Amniotic stem cell (primary cell): Measurements from ENCODE around the gene DPYSL5.
A peak's percentile ranks its signal among the peaks of the same experiment; 100 is the strongest.

Source experiments
- DNase-seq: peaks from one replicate; lab custom pipeline; 2025; lab: John Stamatoyannopoulos, UW

The DPYSL5 gene

DNA sequence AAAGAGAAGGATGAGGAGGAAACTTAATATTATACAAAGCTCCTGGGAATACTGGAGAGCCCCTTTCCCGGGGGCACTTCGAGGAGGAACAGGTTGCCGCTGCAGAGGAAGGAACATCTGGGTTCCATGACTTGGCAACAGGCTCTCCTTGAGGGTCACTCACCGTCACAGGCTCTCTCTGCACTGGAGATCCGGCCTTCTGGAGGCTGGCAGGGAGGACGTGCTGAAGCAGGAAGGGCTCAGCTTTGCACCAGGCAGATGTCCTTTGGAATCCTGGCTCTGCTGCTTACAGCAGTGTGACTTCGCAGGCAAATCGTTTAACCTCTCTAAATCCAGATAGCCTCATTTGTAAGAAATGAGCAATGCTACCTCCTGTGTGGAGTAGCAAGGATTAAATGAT, 2.9 kb upstream of the DPYSL5 start:
- no peak for DNase-seq

DNA sequence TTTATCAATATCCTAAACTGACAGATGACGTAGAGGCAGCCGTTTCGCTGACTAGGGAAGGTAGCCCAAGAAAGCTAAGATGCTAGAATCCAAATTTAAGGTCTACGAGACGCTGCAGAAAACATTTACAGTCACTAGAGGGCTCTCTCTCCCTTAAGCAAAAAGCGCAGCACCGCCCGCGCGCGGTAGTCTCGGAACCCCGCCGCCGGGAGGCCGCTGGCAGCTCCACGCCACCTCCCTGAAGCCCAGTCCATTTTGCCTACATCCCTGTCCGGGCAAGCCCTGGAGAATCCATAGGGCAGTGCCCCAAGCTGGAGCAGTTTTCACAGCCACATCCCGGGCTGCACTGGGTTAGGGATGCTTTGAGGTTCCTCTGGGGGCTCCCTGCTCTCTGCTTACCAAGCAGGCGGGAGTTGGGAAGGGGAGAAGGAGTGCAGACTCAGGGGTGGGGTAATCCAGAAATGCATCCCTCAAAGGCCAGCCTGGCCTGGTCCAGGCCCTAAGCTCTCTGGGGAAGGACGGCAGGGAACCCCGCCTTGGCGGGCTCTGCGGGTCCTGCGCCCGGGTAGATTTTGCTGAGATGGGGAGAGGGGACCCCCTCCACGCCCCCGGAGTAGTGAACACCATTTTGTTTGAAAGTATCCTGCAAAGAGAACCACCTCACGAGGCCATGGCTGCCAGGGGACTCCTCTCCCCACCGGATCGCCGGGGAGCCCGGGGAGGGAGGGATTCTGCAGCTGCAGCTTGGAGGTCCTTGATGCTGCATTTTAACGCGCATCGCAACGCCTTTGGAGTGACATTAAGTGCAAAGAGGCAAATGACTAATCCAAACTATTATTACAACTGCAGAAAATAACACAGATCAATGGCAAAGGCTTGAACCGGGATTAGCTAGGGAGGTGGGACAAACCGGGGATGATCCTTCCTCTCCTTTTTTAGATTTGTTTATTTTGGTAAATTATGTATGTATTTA, 1.3 kb upstream of the DPYSL5 start:
- DNase-seq, result peak; percentile 66

DNA sequence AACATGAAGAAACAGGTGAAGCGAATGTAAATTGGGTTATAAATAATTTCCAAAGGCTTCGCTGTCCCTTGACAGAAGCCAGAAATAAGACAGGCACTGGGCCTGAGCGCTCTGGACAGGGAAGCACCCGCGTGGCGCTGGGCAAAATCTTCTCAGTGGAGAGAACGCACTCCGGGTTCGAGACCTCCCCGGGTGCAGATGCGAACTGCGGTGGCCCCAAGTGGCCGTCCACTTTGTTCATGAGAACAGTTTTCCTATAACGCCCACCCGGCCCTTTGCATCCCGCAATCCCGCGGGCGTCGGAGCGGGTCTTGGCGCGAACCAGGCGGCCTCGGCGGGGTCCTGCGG, 651 bp upstream of the DPYSL5 start:
- no peak for DNase-seq

DNA sequence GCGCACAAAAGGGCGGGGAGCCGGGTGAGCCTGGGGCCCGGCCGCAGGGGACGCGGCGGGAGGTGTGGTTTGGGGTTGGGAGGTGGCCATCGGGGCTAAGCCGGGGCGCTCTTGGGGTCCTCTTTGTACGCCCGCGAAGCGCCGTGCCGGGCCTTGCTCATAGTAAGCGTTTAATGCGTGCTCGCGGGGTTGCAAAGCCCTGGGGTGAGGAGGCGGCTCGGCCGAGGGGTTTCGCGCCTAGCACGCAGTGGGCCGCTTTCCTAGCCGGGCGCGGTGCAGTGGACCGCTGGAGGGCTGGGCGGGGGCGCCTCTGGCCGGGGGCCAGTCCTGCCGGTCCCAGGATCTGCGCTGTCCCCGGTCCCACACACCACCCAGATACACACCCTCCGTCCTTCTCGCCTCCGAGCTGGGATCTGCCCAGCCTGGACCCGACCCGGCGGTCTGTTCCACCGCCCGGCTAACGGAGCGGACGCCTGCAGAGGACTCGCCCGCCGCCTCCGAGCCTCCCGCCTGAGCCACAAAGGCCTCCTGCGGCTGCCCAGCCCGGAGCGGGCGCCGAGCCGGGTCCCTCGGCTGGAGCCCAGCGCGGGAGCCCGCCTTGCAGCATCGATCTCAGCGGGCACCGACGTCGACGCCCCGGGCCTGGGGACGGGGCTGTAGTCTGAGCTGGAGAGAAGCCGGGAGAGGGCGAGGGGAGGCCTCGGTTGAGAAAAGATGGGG, 564 bp downstream of the DPYSL5 start:
- no peak for DNase-seq

DNA sequence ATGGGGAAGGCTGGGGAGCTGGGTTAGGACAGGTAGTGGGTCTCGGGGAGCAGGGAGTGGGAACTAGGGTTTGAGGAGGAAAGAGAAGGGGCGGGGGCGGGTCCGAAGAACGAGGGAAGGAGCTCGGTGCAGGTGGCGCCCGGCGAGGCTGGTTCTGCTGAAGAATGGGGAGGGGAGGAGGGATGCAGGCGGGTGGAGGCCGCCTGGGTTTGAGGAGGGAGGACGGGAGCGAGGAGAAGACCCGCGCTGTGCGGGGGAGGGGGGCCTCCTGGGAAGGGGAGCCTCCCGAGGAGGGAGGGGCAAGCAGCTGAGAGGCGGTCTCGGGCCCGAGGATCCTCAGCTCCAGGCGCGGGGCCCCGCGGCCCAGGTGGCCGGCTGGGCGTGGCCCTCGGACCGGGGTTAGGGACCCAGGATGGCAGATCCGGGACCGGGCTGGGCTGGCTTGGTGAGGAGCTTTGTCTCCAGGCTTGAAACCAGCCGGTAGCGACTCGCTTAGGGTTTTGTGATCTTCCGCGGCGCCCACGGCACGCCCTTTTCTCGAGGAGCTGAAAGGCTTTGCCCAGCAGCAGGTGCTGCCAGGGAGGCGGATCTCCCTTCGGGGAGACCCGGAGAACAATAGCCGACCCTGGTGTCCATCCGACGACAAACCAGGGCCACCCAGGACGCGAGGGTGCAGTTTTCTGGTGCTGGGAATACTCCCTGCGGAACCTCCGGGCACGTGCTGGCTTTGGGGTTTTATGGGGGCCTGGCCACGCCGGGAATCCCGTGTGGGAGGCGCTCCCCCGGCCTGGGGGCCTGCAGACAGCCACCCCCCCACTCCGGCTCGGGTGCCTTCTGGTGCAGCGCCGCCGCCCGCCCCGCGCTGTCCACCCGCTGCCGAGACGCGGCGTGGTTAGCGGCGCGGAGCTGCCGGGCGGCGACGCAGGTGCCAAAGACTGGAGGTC, 1.4 kb downstream of the DPYSL5 start:
- no peak for DNase-seq

DNA sequence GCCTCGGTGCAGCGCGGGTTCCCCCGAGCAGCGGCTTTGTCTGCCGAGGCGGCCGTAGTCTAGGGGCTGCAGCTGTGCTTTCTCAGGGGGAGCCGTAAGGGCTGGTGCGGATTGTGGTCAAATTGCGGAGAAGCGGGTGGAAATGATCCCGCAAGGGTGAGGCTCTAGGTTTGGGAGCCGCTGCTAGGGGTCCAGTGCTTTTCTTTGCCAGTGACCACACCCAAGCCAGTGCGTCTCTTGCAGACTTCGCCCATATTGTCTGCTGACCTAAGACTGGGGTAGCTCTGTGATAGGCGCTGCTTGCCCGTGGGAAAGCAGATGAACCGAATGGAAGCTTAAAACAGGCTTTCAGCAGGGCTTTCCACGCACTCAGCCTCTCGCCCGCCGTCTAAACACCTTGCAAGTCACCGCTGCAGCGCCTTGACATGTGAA, 2.1 kb downstream of the DPYSL5 start:
- DNase-seq, result no peak

DNA sequence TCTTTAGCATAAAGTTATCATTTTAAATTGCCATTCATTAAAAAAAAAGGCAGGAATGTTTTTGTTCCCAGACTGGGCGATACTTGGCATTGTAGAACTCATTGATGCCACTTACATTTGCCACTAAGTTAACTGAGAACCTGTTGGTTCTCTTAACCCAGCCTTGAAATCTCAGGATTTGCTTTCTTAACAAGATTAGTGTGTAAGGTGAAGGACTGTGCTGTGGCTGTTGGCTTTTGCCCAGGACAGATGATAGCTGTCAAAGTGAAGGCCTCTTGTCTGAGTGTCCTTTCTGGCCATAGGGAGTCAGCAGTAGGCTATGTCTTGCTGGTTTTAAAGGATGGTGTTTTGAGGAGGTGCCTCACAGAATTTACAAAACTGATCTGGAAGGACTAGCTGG, 2.6 kb downstream of the DPYSL5 start:
- DNase-seq, result no peak

DNA sequence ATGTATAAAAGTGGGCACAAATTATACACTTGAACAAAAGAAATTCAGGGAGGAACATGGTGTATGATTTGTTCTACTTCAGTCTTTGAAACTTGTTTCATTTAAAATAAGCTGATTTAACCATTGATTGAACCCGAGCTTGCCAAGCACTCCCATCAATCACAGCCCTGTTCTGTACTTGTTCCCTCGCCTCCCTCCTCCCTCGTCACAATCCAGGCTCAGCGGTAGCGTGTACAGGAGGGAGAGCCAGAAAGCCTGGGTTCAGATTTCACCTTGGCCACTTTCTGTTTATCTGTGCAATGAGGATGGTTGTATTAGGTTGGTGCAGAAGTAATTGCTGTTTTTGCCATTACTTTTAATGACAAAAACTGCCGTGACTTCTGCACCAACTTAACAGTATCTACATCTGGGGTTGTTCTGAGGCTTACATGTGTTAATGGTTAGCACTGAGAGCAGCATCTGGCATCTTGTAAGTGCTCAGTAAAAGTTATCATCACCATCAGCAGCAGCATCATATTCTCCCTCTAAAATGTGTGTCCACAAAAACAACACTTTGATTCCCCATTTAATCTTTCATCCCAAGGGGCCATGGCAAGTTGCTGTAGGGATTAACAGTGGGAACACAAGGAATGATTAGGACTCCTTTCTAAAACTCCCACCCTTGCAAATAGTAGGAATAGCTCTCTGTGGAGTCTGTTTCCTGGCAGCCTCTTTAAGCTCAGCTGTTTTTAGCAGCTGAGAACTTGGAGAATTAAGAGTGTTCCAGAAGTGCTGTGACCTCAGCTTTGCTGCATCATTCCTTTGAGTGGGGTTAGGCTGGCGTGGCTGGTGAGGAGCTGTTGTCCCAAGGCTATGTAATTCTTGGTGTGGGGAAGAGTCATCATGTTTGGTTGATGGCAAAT, 4.7 kb downstream of the DPYSL5 start:
- no peak for DNase-seq

DNA sequence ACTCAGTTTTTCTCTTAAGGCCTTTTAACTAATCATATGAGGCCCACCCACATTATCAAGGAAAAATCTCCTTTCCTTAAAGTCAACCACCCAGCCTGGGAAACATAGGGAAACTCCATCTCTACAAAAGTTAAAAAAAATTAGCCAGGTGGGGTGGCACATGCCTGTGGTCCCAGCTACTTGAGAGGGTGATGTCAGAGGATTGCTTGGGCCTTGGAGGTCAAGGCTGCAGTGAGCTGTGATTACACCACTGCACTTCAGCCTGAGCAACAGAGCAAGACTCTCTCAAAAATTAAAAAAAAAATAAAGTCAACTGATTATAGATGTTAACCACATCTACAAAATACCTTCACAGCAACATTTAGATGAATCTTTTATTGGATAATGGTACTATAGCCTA, 5.8 kb downstream of the DPYSL5 start:
- DNase-seq, result no peak

DNA sequence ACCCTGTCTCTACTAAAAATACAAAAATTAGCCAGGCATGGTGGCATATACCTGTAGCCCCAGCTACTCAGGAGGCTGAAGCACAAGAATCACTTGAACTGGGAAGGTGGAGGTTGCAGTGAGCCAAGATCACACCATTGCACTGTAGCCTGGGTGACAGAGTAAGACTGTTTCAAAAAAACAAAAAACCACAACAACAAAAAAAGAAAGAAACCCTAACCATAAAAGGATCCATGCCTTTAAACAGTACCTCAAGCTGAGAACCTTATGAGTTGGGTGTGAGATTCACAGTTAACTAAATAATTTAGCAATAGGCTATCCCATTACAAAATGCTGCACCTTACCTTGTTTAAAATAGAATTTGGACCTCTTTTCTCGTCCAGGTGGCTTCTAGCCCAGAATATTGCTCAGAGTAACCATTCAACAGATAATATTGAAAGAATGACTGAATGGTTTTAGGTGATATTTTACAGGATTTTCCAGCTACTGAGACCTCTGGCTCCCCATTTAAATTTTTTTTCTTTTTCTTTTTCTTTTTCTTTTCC, 6.4 kb downstream of the DPYSL5 start:
- no peak for DNase-seq

DNA sequence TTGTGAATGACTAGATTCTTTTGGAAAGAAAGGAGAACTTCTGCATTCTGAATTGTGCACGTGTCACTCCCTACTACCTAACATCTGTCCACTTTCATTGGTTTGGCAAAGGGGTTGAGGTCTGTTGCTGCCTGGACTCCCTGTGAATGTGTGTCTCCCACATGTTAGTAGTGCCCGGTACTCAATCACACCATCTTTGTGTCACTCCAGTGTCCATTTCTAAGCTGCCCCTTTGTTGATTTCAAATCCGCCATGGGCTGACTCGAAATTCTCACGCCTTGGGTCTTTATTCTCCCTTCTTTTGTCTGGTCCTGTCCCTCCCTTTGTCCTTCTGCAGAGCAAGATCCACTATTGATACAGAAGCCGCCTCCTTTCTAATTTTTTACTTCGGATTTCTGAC, 7.5 kb downstream of the DPYSL5 start:
- no peak for DNase-seq

DNA sequence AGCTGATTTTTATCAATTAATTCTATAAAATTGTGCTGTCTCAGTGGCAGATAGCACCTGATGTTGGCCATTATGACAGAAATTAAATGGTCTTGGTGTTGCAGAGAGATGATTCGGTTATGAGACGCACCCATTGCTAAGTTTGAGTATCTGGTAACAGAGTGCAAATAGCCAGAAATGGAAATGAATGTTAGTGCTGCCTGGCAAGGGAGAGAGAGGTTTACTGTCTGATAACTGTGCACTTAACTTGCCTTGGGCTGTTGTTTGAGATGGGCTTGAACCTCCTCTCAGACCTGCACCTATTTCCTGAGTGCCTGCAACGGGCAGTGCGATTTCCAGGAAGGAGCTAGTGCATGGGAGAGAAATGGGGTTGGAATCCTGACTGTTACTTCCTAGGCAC, 11.7 kb downstream of the DPYSL5 start:
- no peak for DNase-seq

DNA sequence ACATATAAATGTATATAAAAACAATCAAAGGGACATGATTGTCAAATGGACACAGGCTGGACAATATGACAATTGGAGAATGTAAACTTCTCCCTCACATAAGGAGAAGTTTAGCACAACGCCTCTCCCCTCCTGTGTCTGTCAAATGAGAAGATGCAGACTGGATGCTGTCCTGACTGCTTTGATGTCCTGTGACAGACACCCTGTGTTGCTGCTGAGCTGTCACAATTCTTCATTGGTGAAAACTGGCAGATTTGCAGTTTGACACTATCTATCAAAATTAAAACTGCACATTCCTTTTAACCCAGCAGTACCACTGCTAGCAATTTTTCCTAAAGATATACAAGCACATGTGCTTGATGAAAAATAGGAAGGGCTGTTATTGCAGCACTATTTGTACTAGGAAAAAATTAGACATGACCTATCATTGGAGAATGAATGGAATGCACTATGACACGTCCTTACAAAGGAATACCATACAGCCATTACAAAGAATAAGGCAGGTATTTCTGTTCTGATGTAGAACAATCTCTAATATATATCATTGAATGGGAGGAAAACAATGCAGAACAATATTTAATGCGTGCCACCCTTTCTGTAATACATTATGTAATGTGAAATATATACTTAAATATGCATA, 12.4 kb downstream of the DPYSL5 start:
- DNase-seq, result no peak

DNA sequence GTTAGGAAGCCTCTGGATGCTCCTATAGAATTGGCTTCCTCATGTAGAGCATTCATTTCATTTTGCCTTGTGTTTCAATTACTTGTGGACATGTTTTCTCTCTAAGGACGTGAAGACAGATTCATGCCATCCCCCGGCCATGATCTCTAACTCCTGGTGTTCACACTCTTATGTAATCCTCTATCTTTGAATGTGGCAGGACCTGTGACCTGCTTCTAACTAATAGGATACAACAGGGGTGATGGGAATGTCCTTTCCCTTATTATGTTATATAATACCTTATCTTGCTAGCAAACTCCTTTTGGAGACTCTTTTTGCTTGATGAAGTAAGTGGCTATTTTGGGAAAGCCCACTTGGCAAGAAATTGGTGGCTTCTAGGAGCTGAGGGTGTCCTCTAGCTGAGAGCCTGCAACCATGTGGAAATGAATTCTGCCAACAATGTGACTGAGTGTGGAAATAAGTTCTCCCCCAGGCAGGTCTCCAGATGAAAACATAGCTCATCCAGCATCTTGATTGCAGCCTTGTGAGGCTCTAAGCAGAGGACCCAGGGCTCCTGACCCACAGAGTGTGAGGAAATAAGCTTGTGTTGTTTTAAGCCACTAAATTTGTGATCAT, 13.8 kb downstream of the DPYSL5 start:
- no peak for DNase-seq

DNA sequence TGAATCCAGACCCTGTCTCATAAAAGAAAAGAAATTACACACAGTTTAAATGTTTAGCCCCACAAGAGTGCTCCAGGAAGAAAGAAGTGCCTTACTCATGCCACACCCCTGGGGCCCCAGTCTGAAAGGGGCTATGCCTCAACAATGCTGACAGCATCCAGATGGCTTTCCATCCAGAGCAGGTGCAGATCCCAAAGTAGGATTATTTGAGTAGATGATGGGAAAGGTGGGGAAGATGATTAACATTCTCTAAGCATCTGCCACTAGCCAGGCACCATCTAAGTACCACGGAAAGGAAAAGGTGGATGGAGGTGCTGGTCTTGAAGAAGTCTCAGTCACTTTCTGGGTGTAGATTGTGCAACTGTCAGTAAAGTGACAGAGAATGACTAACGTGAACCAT, 16.3 kb downstream of the DPYSL5 start:
- DNase-seq, result no peak

DNA sequence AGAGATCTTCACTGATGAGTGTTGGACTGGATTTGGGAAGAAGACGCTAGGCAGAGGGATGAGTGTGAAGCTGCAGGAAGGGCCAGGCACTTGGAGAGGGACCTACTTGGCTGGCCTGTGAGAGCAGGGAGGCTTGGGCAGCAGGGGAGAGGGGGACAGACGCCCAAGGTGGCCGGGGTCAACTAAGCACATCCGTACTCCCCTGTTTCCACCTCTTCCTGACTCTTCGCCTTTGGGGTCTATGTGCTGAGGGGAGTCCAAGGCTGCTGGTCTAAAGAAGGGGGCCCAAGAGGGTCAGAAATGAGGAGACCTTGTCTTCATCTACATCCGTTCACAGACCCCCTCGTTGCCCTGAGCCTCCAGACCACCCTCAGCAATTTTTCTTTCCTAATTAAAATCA, 16.7 kb downstream of the DPYSL5 start:
- DNase-seq, result no peak

DNA sequence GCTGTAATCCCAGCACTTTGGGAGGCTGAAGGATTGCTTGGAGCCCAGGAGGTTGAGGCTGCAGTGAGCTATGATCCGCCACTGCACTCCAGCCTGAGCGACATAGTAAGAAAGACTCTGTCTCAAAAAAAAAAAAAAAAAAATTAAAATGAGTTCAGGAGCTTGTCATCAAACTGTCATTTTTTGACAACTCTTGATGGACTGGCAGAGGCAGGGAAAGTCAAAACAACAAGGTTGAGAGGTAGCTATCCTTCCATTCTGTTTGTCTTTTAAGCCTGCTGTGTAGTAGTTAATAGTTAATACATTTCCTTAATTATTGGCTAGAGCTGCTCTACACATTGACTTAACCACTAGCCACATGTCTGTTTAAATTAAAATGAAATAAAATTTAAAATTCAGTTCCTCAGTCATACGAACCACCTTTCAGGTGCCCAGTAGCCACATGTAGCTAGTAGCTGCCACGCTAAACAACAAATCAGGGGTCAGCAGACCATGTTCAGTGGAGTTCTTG, 22.7 kb downstream of the DPYSL5 start:
- DNase-seq, result no peak

DNA sequence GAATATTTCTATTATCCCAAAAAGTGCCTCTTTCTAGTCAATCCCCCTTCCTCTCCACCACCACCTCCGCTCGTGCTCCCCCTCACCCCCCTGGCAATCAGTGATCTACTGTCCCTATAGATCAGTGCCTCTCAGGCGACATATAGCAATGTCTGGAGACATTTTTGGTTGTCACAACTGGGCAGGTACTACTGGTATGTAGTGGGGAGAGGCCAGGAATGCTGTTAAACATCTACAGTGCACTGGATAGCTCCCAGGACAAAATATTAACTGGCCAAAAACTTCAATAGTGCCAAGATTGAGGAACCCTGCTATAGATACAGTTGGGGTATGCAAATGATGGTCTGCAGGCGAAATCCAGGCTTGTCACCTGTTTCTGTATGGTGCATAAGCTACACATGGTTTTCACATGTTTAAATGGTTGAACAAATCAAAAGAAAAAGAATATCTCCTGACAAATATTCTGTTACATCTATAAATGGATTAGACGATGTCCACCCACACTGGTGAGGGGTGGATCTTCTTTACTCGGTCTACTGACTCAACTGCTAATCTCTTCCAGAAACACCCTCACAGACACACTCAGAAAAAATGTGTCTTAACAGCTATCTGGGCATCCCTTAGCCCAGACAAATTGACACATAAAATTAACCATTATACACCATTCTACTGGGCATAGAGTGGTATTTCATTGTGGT, 25.5 kb downstream of the DPYSL5 start:
- no peak for DNase-seq

DNA sequence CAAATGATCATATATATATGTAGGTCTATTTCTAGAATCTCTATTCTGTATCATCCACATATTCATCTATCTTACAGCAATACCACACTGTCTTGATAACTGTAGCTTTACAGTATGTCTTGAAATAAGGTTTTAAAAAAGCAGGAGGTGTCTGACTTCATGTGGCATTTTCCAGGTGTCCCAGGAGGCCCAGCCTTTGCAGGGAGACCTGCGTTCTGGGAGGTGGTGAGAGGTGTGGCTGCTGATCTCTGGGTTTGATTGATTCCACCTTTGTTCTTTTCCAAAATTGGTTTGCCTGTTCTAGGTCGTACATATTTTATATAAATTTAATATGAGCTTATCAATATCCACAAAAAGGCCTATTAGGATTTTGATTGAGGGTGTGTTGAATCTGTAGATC, 26.6 kb downstream of the DPYSL5 start:
- DNase-seq, result no peak
